NCI-H2171 (cell line): Measurements from ENCODE around the gene CACFD1.

Experiments used
- DNase-seq: peaks from one replicate; lab custom pipeline; 2025; lab: John Stamatoyannopoulos, UW

Gene CACFD1

GRCh38 chr9:133464638-133465037 lies 4.9 kb downstream of the CACFD1 start:
- DNase-seq = no peak

- DNase-seq = no peak
These were observed 6.2 kb downstream of the CACFD1 start for GRCh38 chr9:133465984-133466383.

DNA sequence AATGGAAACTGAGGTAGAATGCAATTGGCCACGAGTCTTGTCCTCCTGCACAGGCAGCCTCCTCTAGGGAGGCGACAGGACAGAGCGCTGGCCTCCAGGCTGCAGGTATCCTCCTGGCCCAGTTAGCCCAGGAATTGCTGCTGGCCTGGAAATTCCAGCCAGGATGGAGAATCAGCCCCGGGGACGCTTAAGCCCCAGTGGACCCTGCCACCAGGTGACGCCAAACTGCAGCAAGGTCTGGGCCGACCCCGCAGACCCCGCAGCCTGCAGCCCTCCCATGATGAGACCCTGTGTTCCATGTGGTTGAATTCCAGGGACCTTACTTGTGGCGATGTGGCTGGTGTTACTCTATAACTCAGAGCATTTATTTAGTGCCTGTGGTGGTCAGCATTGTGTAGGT lies 7.3 kb downstream of the CACFD1 start:
- DNase-seq = no peak

DNA sequence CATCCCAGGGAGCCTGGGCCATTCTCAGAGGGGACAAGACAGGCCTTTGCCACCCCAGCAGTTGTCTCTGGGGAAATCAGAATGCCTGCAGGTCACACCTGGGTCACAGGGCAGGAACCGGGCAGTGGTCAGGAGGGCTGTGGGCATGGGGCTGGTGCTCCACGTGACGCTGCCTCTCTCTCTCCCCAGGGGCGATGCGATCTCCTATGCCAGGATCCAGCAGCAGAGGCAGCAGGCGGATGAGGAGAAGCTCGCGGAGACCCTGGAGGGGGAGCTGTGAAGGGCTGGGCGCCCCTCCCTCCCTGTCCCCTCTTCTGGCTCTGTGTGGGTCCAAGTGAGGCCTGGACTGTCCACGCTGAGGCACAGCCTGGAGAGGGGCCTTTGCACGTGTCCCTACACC lies 8.6 kb downstream of the CACFD1 start:
- DNase-seq = no peak

DNA sequence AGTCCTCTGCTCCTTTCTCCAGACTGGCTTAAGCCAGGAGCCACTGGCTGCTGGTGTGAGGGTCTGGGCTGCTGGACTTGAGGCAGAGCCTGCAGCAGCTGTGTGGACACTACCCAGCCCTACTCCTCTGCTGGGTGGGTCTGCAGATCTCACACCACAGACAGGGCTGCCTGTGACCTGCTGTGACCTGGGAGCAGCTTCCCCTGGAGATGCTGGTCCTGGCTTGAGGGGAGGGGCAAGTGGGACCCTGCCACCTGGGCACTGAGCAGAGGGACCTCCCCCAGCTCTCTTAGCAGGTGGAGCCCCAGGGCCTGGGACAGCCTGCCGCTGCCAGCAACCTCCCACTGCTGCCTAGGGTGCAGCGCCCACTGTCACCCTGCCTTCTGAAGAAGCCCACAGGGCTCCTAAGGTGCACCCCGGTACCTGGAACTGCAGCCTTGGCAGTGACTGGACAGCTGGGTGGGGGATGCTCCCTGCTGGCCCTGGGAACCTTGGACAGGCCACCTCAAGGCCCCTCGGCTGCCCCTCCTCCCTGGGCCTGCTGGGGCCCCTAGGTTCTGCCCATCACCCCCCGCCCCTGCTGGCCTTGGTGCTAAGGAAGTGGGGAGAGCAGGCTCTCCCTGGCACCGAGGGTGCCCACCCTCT lies 9.1 kb downstream of the CACFD1 start:
- DNase-seq = no peak

GRCh38 chr9:133470427-133470924 lies 10.7 kb downstream of the CACFD1 start:
- no peak for DNase-seq

DNA sequence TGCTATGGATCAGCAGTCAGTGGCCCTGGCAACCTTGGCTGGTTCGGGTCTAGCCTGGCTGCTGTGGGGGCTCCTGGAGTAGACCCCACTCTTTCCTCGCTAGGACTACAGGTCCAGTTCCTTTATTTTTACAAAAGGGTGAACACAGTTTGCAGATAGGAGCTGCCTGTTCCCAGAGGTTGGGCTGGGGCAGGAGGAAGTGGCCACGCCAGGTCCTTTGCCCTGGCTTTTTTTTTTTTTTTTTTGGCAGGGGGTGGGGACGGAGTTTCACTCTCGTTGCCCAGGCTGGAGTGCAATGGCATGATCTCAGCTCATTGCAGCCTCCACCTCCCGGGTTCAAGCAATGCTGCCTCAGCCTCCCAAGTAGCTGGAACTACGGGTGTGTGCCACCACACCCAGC lies 11.2 kb downstream of the CACFD1 start:
- DNase-seq = no peak

DNA sequence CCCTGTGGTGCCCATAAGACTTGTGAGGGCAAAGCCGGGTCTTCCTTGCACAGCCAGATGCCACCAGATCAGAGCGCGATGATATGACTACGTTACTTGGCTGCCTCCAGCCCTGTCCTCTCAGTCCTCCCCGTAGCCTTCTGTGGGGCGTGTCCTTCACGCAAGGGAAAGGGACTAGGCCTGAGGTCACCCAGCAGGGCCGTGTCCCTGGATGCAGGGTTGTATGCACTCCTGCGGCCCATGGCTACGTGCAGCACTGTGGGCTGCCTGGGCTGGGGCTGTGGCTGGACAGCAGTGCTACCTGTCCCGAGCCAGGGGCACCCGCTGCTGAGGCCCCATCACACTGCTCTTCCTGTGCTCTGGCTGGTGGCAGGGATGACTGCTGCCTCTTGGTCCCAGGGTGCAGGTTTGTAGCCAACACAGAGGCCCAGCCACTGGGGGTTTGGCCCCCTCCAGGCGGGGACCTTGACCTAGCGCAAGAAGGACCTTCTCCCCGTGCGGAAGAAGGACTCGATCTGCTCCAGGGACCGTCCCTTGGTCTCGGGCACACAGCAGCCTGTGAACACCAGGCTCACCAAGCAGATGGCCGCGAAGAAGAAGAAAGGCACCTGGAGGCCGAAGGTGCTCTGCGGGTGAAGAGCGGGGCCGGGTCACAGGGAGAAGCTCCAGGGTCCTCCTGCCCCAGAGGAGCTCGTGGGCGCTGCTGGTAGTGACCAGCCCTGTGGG lies 11.9 kb downstream of the CACFD1 start:
- no peak for DNase-seq

- no peak for DNase-seq
These were observed 12.5 kb downstream of the CACFD1 start for GRCh38 chr9:133472277-133472645.

- no peak for DNase-seq
These were observed 13.1 kb downstream of the CACFD1 start for GRCh38 chr9:133472753-133473378.

GRCh38 chr9:133473743-133474142 lies 14.0 kb downstream of the CACFD1 start:
- DNase-seq = no peak

GRCh38 chr9:133474215-133474614 lies 14.4 kb downstream of the CACFD1 start:
- DNase-seq = no peak

- no peak for DNase-seq
These were observed 15.1 kb downstream of the CACFD1 start for GRCh38 chr9:133474853-133475252.

DNA sequence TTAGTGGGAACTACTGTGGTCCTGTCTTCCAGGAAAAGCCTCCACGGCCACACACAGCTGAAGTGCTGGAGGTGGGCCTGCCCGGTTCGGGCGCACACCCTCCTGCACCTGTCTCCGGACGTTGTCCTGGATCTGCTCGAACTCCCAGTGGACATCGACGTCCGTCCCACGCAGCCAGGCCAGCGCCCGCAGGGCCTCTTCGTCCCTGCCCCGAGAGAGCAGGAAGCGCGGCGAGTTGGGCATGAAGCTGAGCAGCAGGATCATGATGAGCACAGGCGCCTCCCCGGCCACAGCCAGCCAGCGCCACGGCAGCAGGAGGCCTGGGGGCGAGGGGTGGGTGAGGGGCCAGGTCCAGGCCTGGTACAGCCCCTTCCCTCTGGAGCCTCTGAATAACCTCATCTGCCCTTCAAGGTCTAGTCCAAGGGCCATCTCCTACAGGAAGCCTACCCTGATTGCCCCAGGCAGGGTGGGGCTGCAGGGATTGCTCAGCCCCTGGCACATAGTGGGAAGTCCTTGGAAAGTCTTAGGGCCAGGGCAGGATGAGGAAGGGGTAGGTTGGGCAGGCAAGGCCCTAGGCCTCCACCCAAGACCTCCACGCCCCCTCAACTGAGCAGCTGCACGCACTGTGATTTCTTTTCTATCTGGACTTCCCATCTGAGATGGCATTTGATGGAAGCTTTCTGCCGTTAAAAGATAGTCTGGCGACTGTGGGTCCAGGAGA lies 15.7 kb downstream of the CACFD1 start:
- DNase-seq = no peak

DNA sequence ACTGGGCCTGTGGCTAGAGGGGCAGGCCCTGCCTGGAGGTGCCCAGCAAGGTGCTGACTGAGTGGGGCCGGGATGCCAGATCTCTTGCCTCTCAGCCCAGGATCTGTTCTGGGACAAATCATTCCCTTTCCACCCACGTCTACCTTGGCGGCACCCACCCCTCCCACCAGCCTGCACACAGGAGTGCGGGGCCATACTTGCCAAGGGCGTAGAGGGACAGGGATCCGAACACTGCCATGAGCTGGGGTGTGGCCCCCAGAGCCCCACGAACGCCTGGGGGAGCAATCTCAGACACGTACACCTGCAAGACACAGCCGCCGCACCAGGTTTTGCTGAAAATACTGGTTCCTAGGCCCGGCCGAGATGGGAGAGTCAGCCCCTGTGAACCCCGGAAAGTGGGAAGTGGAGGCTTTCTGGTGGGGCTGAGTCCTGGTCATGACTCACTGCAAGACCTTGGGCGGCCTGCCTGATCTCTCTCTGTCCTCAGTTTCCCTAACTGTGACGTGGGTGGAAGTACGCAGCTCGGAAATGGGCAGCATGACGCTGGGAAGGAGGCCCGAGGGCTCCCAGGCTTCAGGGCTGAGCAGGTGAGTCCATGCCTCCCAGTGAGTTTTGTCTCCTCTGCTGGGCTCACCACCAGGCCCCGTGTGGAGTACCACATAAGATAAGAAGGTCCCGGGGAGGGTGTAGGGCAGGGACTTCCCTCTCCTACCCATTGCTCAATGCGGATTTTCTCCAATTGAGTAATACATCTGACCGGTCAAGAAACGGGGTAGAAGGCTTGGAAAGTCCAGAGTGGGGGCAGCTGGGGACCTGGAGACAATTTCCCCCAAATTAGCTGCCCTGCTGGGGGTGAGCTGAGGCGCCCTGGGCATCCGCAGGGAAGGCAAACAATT lies 16.5 kb downstream of the CACFD1 start:
- no peak for DNase-seq

GRCh38 chr9:133476941-133477340 lies 17.2 kb downstream of the CACFD1 start:
- DNase-seq = no peak

GRCh38 chr9:133477461-133477860 lies 17.7 kb downstream of the CACFD1 start:
- DNase-seq = no peak

DNA sequence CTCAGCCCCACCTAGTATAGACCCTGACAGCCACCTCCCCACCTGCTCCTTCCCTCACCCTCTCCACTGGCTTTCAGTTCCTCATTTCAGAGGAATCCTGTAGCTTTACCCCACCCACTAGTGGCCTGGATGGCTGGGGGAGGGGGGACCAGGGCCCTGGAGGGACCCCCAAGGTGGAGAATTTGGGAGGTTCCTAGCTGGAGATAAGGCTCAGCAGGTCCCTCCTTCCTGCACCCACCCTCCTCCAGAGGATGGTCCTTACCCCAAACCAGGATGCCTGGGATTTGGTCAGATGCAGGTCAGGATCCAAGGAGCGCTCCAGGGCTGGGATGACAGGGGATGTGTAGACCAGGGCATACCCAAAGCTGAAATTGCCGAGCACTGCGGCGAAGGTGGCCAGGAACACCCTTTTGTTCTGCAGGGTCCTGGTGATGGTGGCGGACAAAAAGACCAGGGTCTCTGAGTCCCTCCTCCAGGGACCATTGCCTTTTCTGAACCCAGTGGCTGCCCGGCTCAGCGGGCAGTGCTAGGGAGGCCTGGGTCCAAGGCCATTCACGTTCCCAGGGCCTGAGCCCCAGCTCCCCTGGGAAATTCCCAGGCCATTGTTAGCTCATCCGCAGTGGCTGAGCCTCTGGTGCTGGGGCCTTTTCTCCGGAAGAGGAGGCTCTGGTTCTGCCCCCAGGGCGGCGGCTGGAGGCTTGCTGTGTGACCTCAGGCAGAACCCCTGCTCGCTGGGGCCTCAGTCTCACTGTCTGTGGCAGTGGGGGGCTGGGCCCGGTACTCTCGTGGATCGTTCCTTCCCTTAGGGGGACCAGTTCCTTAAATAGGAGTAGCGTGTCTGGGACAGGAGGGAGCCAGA lies 18.4 kb downstream of the CACFD1 start:
- no peak for DNase-seq

DNA sequence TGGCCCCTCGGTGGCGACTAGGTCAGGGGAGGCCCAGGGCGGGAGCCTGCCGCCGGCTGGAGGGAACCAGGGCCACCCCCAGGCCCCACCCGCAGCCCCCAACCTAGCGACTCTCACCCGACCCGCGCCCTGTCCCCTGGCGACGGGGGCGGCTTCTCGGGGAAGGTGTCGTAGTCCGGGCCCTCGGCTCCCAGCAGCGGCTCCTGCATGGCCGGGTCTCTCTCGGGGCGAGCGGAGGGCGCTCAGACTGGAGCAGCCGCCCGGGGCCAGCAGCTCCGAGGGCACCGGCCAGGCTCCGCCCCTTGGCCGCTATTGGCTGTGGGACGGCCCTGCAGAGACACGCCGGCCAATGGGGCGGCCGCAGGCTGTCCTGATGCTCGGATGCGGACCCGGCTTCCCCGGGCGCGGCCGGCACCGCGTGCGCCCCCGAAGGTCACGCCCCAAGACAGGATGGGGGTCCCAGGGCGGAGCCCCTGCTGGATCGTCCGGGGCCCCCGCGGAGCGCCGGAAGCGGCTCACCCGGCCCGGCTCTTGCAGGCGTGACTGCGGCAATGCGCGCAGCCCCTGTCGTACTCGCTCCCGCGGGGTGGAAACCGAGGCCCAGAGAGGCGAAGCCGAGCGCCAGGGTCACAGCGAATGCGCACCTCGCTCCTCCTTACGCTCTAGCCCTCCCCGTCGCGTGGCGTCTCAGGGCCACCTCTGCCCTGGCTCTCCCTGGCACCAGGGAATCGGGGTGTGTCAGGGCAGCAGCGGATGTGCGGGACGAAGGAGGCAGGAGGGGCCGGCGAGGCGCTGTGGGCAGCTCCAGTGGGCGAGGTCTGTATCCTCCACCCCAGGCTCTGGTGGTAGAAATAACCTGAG lies 19.3 kb downstream of the CACFD1 start, which contains the start of gene SLC2A6:
Gene SLC2A6 (minus strand): TSS at position 249 of the 861 bp plus-strand sequence. CDS start 40 bp downstream, at position 209.
- DNase-seq = peak; percentile 93
